Measurements from ENCODE around the gene THSD4. TPM values are rescaled to one million over a fixed set of nuclear protein-coding genes. Genes with fewer than 3 reads are reported as not detected.
"Not testable (repeated sequence)": the region's sequence is repeated elsewhere in the genome, so short reads cannot be mapped to it uniquely, and the experiment has no call there.

THSD4 gene
- total and polyA plus RNA-seq, 2 donors (not counting 1 experiment from before 2014, with no cell fraction given), result 43.1 to 95.5 TPM

DNA sequence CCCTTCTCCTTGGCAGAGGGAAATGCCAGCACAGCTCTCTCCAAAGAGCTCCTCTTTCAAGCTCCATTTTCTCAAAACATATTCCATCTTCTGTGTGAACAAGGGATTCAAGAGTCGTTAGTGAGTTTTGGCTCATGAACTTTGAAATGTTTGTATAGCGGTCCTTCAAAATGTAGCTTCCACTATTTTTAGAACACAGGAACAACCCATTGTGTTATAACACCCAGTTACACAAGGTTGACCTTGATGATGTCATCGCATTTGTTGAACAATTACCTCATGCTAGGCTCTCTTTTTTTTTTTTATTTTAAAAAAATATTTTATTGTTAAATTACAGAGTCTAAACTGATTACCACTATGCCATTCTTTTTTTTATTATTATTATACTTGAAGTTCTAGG, 251.7 kb downstream of the THSD4 start:
- Histone ChIP-seq H3K36me3 (ENCODE audit: control insufficient read depth, insufficient read depth, low read length) (peaks cover 1% of the 10 kb centered on the region), H3K4me2 (ENCODE audit: extremely low read depth, insufficient read depth, low read length) (no peak overlapping the region), H3K9me3 (ENCODE audit: control insufficient read depth, insufficient read depth, low read depth, low read length) (no peaks in the 10 kb centered on the region), H3K27ac (ENCODE audit: insufficient read depth, low read length) (no peak overlapping the region), H3K9ac (ENCODE audit: insufficient read depth, low read length) (no peak overlapping the region), H4K20me1 (ENCODE audit: control insufficient read depth, extremely low read depth, insufficient read depth, low read length) (no peaks in the 10 kb centered on the region), H3K4me3 (replicated peaks in 1 of 4; ENCODE audit: control extremely low read depth in 1 of 4, insufficient read depth in 1 of 4, low read depth in 3 of 4, low read length in 4 of 4) (no peak overlapping the region), H2AFZ (ENCODE audit: low read length) (no peak overlapping the region), H3K4me1 (ENCODE audit: control insufficient read depth, extremely low read depth, insufficient read depth, low read length) (no peaks in the 10 kb centered on the region), H3K27me3 (ENCODE audit: control insufficient read depth, insufficient read depth, low read length) (no peaks in the 10 kb centered on the region), H3K79me2 (ENCODE audit: control insufficient read depth, insufficient read depth, low read length) (no peaks in the 10 kb centered on the region)
- DNase-seq (ENCODE audit: low read depth in 2 of 2), result peak in 1 of 2 donors; percentile 47
- no peak for TF ChIP-seq CTCF (conservative IDR thresholded peaks at IDR 0.05 in 1 of 2, IDR thresholded peaks at IDR 0.05 in 1 of 2; ENCODE audit: low read depth in 1 of 2, low read length in 2 of 2)
- TF ChIP-seq EZH2 (IDR thresholded peaks at IDR 0.05; ENCODE audit: low read length, missing control alignments), result no peak

DNA sequence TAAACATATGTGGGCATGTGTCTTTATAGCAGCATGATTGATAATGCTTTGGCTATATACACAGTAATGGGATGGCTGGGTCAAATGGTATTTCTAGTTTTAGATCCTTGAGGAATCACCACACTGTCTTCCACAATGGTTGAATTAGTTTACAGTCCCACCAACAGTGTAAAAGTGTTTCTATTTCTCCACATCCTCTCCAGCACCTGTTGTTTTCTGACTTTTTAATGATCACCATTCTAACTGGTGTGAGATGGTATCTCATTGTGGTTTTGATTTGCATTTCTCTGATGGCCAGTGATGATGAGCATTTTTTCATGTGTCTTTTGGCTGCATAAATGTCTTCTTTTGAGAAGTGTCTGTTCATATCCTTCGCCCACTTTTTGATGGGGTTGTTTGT, 252.5 kb downstream of the THSD4 start:
- H3K27me3 ChIP-seq (ENCODE audit: control insufficient read depth, insufficient read depth, low read length); H3K4me2 ChIP-seq (ENCODE audit: extremely low read depth, insufficient read depth, low read length); H3K9me3 ChIP-seq (ENCODE audit: control insufficient read depth, insufficient read depth, low read depth, low read length); DNase-seq (ENCODE audit: low read depth in 2 of 2); H3K4me3 ChIP-seq (replicated peaks in 1 of 4; ENCODE audit: control extremely low read depth in 1 of 4, insufficient read depth in 1 of 4, low read depth in 3 of 4, low read length in 4 of 4); H2AFZ ChIP-seq (ENCODE audit: low read length); H4K20me1 ChIP-seq (ENCODE audit: control insufficient read depth, extremely low read depth, insufficient read depth, low read length); H3K9ac ChIP-seq (ENCODE audit: insufficient read depth, low read length); H3K27ac ChIP-seq (ENCODE audit: insufficient read depth, low read length); H3K79me2 ChIP-seq (ENCODE audit: control insufficient read depth, insufficient read depth, low read length); H3K4me1 ChIP-seq (ENCODE audit: control insufficient read depth, extremely low read depth, insufficient read depth, low read length); H3K36me3 ChIP-seq (ENCODE audit: control insufficient read depth, insufficient read depth, low read length): not testable (repeated sequence)

- not testable (repeated sequence) for H3K27ac ChIP-seq (ENCODE audit: insufficient read depth, low read length); H3K79me2 ChIP-seq (ENCODE audit: control insufficient read depth, insufficient read depth, low read length); H3K4me3 ChIP-seq (replicated peaks in 1 of 4; ENCODE audit: control extremely low read depth in 1 of 4, insufficient read depth in 1 of 4, low read depth in 3 of 4, low read length in 4 of 4); H3K4me2 ChIP-seq (ENCODE audit: extremely low read depth, insufficient read depth, low read length); H3K9me3 ChIP-seq (ENCODE audit: control insufficient read depth, insufficient read depth, low read depth, low read length); H2AFZ ChIP-seq (ENCODE audit: low read length); DNase-seq (ENCODE audit: low read depth in 2 of 2); H3K9ac ChIP-seq (ENCODE audit: insufficient read depth, low read length); H3K27me3 ChIP-seq (ENCODE audit: control insufficient read depth, insufficient read depth, low read length); H4K20me1 ChIP-seq (ENCODE audit: control insufficient read depth, extremely low read depth, insufficient read depth, low read length); H3K36me3 ChIP-seq (ENCODE audit: control insufficient read depth, insufficient read depth, low read length)
- peaks cover 24% of the 10 kb centered on the region for H3K4me1 ChIP-seq (ENCODE audit: control insufficient read depth, extremely low read depth, insufficient read depth, low read length)
Observed at GRCh38 chr15:71372769-71373168, 257.5 kb downstream of the THSD4 start.

GRCh38 chr15:71373917-71374316, 258.6 kb downstream of the THSD4 start:
- H3K36me3 ChIP-seq (ENCODE audit: control insufficient read depth, insufficient read depth, low read length), result no peaks in the 10 kb centered on the region
- H2AFZ ChIP-seq (ENCODE audit: low read length), result no peak overlapping the region
- H3K9ac ChIP-seq (ENCODE audit: insufficient read depth, low read length), result no peak overlapping the region
- H3K9me3 ChIP-seq (ENCODE audit: control insufficient read depth, insufficient read depth, low read depth, low read length), result no peaks in the 10 kb centered on the region
- TF ChIP-seq EZH2 (IDR thresholded peaks at IDR 0.05; ENCODE audit: low read length, missing control alignments) (no peak), CTCF (conservative IDR thresholded peaks at IDR 0.05 in 1 of 2, IDR thresholded peaks at IDR 0.05 in 1 of 2; ENCODE audit: low read depth in 1 of 2, low read length in 2 of 2) (no peak)
- DNase-seq (ENCODE audit: low read depth in 2 of 2), result no peak
- peak overlapping the region; percentile 48 for H3K27ac ChIP-seq (ENCODE audit: insufficient read depth, low read length)
- H3K79me2 ChIP-seq (ENCODE audit: control insufficient read depth, insufficient read depth, low read length), result no peaks in the 10 kb centered on the region
- H3K4me1 ChIP-seq (ENCODE audit: control insufficient read depth, extremely low read depth, insufficient read depth, low read length), result peaks cover 24% of the 10 kb centered on the region
- H3K27me3 ChIP-seq (ENCODE audit: control insufficient read depth, insufficient read depth, low read length), result no peaks in the 10 kb centered on the region
- H3K4me3 ChIP-seq (replicated peaks in 1 of 4; ENCODE audit: control extremely low read depth in 1 of 4, insufficient read depth in 1 of 4, low read depth in 3 of 4, low read length in 4 of 4), result no peak overlapping the region
- H4K20me1 ChIP-seq (ENCODE audit: control insufficient read depth, extremely low read depth, insufficient read depth, low read length), result no peaks in the 10 kb centered on the region
- H3K4me2 ChIP-seq (ENCODE audit: extremely low read depth, insufficient read depth, low read length), result peak overlapping the region; percentile 21

Measured in fibroblast of lung (primary cell).